ENCODE data around the gene HBG1. TPM values are rescaled to one million over a fixed set of nuclear protein-coding genes. Genes with fewer than 3 reads are reported as not detected.

The HBG1 gene
- total and polyA plus RNA-seq, 2 of the 8 experiments (the other 6 are each of a cell fraction or from before 2014, with no cell fraction given) = 0.26 TPM; not detected in 1

DNA sequence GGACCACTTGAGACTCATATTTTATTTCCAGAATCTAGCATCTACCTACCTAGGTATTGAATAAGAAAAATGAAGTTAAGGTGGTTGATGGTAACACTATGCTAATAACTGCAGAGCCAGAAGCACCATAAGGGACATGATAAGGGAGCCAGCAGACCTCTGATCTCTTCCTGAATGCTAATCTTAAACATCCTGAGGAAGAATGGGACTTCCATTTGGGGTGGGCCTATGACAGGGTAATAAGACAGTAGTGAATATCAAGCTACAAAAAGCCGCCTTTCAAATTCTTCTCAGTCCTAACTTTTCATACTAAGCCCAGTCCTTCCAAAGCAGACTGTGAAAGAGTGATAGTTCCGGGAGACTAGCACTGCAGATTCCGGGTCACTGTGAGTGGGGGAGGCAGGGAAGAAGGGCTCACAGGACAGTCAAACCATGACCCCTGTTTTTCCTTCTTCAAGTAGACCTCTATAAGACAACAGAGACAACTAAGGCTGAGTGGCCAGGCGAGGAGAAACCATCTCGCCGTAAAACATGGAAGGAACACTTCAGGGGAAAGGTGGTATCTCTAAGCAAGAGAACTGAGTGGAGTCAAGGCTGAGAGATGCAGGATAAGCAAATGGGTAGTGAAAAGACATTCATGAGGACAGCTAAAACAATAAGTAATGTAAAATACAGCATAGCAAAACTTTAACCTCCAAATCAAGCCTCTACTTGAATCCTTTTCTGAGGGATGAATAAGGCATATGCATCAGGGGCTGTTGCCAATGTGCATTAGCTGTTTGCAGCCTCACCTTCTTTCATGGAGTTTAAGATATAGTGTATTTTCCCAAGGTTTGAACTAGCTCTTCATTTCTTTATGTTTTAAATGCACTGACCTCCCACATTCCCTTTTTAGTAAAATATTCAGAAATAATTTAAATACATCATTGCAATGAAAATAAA is 24.8 kb downstream of the HBG1 start:
- Histone ChIP-seq H3K9me3 (ENCODE audit: insufficient read depth in 2 of 2, low read depth in 1 of 2, low read length in 1 of 2) (peaks cover 4 to 6% of the 10 kb centered on the region in 2 experiments; a peak in 2 of 4 replicates), H3K23me2 (ENCODE audit: low read depth, low read length) (no peaks in the 10 kb centered on the region; the same call in 1 of the 2 replicates), H3K79me1 (ENCODE audit: low read depth, low read length) (no peaks in the 10 kb centered on the region), H3K27me3 (replicated peaks in 1 of 4; ENCODE audit: control insufficient read depth in 3 of 4, extremely low read depth in 1 of 4, insufficient read depth in 3 of 4, low read length in 3 of 4) (no peaks in the 10 kb centered on the region), H3K14ac (ENCODE audit: insufficient read length) (no peak overlapping the region), H3K4ac (replicated peaks; ENCODE audit: insufficient read length, low read depth, low read length) (no peak overlapping the region), H3K36me3 (ENCODE audit: control insufficient read depth in 2 of 4, insufficient read depth in 4 of 4, low read length in 3 of 4) (no peaks in the 10 kb centered on the region), H2BK120ac (replicated peaks; ENCODE audit: low read depth, low read length) (no peak overlapping the region), H3K27ac (ENCODE audit: low read depth, low read length) (no peak overlapping the region), H2BK15ac (ENCODE audit: low read length) (no peak overlapping the region), H2AK5ac (ENCODE audit: low read depth, low read length) (no peak overlapping the region), H3K9ac (replicated peaks in 1 of 4; ENCODE audit: extremely low read depth in 1 of 4, low read depth in 3 of 4, low read length in 3 of 4) (no peak overlapping the region), H3K18ac (ENCODE audit: extremely low read depth, low read length) (no peak overlapping the region), H4K91ac (replicated peaks; ENCODE audit: insufficient read length, low read length) (no peak overlapping the region), H3K4me3 (ENCODE audit: extremely low read depth in 1 of 4, insufficient read depth in 2 of 4, low read depth in 3 of 4, low read length in 4 of 4) (no peak overlapping the region), H3K56ac (replicated peaks; ENCODE audit: insufficient read length, low read depth, low read length) (no peak overlapping the region), H2AFZ (ENCODE audit: low read length) (0 out of 2 replicates have a peak overlapping the region, but pooled peaks have one; percentile 32), H3K23ac (ENCODE audit: insufficient read length) (no peak overlapping the region), H3K4me2 (ENCODE audit: insufficient read depth in 1 of 2, low read depth in 2 of 2, low read length in 2 of 2) (no peak overlapping the region), H3K79me2 (ENCODE audit: control insufficient read depth in 1 of 2, insufficient read depth in 2 of 2, low read length in 2 of 2) (no peaks in the 10 kb centered on the region), H4K20me1 (replicated peaks in 1 of 2; ENCODE audit: control insufficient read depth in 1 of 2, insufficient read depth in 2 of 2, low read length in 2 of 2) (no peaks in the 10 kb centered on the region), H2BK12ac (ENCODE audit: low read depth, low read length) (no peak overlapping the region), H3K4me1 (replicated peaks in 1 of 4; ENCODE audit: control insufficient read depth in 3 of 4, insufficient read depth in 4 of 4, low read length in 3 of 4) (no peaks in the 10 kb centered on the region), H4K5ac (ENCODE audit: insufficient read length, low read depth, low read length) (no peak overlapping the region), H2BK5ac (ENCODE audit: low read depth, low read length) (no peak overlapping the region), H2BK20ac (ENCODE audit: low read length) (no peak overlapping the region), H4K8ac (ENCODE audit: extremely low read depth, insufficient read depth, low read length) (no peak overlapping the region)
- FAIRE-seq (no peak), DNase-seq (ENCODE audit: low read depth in 1 of 2, low spot score in 2 of 2) (no peak)
- ChIA-PET CTCF (ENCODE audit: partially characterized antibody) (interaction anchor here (1.3 kb wide), 1 partner anchor 11 kb away, joined by 6 read pairs; no protein-coding TSS in a partner anchor), POLR2A (ENCODE audit: partially characterized antibody) (no interaction called here)
- 86% methylated on average over 6 of the region's 6 CpGs; no CpG with 5 or more reads in 1 of the 2 experiments for WGBS, 2 experiments (ENCODE audit: extremely low coverage in 1 of 2, insufficient coverage in 1 of 2, insufficient read length in 1 of 2, insufficient replicate concordance in 2 of 2, low coverage in 1 of 2, low lambda C conversion rate in 2 of 2, missing lambda C conversion rate in 1 of 2)
- no peak for TF ChIP-seq NRF1 (IDR thresholded peaks at IDR 0.05; ENCODE audit: low read depth, low read length)

Data from H1 (cell line).